Measurements from ENCODE around the gene NPBWR2. TPM values are rescaled to one million over a fixed set of nuclear protein-coding genes. Genes with fewer than 3 reads are reported as not detected.

The NPBWR2 gene
- polyA plus RNA-seq, 1 donor from 2014 or later = not detected

DNA sequence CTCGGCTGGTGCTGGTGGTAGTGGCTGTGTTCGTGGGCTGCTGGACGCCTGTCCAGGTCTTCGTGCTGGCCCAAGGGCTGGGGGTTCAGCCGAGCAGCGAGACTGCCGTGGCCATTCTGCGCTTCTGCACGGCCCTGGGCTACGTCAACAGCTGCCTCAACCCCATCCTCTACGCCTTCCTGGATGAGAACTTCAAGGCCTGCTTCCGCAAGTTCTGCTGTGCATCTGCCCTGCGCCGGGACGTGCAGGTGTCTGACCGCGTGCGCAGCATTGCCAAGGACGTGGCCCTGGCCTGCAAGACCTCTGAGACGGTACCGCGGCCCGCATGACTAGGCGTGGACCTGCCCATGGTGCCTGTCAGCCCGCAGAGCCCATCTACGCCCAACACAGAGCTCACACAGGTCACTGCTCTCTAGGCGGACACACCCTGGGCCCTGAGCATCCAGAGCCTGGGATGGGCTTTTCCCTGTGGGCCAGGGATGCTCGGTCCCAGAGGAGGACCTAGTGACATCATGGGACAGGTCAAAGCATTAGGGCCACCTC, 8.8 kb downstream of the NPBWR2 start:
- H2AFZ ChIP-seq (ENCODE audit: low read depth, low read length) = no peak overlapping the region
- no peaks in the 10 kb centered on the region for H3F3A ChIP-seq (ENCODE audit: insufficient read depth, low read length, poor library complexity, severe bottlenecking)
- no peak overlapping the region for H3K4me3 ChIP-seq (ENCODE audit: low read length)
- H3K36me3 ChIP-seq (ENCODE audit: insufficient read depth, low read length) = no peaks in the 10 kb centered on the region
- no peak overlapping the region for H3K4me2 ChIP-seq (ENCODE audit: low read length)
- H3K9me2 ChIP-seq (ENCODE audit: insufficient read depth, low read length) = no peaks in the 10 kb centered on the region
- H3K27me3 ChIP-seq (ENCODE audit: insufficient read depth, low read depth, low read length) = no peaks in the 10 kb centered on the region
- TF ChIP-seq, protein P1, sequence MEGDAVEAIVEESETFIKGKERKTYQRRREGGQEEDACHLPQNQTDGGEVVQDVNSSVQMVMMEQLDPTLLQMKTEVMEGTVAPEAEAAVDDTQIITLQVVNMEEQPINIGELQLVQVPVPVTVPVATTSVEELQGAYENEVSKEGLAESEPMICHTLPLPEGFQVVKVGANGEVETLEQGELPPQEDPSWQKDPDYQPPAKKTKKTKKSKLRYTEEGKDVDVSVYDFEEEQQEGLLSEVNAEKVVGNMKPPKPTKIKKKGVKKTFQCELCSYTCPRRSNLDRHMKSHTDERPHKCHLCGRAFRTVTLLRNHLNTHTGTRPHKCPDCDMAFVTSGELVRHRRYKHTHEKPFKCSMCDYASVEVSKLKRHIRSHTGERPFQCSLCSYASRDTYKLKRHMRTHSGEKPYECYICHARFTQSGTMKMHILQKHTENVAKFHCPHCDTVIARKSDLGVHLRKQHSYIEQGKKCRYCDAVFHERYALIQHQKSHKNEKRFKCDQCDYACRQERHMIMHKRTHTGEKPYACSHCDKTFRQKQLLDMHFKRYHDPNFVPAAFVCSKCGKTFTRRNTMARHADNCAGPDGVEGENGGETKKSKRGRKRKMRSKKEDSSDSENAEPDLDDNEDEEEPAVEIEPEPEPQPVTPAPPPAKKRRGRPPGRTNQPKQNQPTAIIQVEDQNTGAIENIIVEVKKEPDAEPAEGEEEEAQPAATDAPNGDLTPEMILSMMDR (IDR thresholded peaks at IDR 0.05; ENCODE audit: poor library complexity, severe bottlenecking) = no peak
- TF ChIP-seq EZH2 (IDR thresholded peaks at IDR 0.05; ENCODE audit: borderline replicate concordance, insufficient read depth, low read length, poor library complexity, severe bottlenecking) = no peak
- no peak for TF ChIP-seq SMC3 (conservative IDR thresholded peaks at IDR 0.05; ENCODE audit: poor library complexity)
- TF ChIP-seq EP300 (conservative IDR thresholded peaks at IDR 0.05; ENCODE audit: poor library complexity, severe bottlenecking) = no peak
- TF ChIP-seq, protein P2, sequence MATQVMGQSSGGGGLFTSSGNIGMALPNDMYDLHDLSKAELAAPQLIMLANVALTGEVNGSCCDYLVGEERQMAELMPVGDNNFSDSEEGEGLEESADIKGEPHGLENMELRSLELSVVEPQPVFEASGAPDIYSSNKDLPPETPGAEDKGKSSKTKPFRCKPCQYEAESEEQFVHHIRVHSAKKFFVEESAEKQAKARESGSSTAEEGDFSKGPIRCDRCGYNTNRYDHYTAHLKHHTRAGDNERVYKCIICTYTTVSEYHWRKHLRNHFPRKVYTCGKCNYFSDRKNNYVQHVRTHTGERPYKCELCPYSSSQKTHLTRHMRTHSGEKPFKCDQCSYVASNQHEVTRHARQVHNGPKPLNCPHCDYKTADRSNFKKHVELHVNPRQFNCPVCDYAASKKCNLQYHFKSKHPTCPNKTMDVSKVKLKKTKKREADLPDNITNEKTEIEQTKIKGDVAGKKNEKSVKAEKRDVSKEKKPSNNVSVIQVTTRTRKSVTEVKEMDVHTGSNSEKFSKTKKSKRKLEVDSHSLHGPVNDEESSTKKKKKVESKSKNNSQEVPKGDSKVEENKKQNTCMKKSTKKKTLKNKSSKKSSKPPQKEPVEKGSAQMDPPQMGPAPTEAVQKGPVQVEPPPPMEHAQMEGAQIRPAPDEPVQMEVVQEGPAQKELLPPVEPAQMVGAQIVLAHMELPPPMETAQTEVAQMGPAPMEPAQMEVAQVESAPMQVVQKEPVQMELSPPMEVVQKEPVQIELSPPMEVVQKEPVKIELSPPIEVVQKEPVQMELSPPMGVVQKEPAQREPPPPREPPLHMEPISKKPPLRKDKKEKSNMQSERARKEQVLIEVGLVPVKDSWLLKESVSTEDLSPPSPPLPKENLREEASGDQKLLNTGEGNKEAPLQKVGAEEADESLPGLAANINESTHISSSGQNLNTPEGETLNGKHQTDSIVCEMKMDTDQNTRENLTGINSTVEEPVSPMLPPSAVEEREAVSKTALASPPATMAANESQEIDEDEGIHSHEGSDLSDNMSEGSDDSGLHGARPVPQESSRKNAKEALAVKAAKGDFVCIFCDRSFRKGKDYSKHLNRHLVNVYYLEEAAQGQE (IDR thresholded peaks at IDR 0.05; ENCODE audit: borderline replicate concordance) = no peak
- no peak for TF ChIP-seq POLR2AphosphoS5 (IDR thresholded peaks at IDR 0.05)
- no peak for TF ChIP-seq TAF1 (IDR thresholded peaks at IDR 0.05; ENCODE audit: low read depth)
- no peak for TF ChIP-seq MXI1 (conservative IDR thresholded peaks at IDR 0.05; ENCODE audit: poor library complexity, severe bottlenecking)
- TF ChIP-seq RAD21 (conservative IDR thresholded peaks at IDR 0.05) = no peak
- H3K27ac ChIP-seq (ENCODE audit: low read length) = no peak overlapping the region
- H4K20me1 ChIP-seq (ENCODE audit: insufficient read depth) = no peaks in the 10 kb centered on the region
- H3K79me2 ChIP-seq (replicated peaks; ENCODE audit: insufficient read depth, low read length) = no peaks in the 10 kb centered on the region
- H3K9me3 ChIP-seq (ENCODE audit: low read length) = no peaks in the 10 kb centered on the region
- no peak overlapping the region for H3K9ac ChIP-seq (ENCODE audit: low read length)

GRCh38 chr20:64096535-64096934, 10.8 kb downstream of the NPBWR2 start:
- Histone ChIP-seq H3K27me3 (ENCODE audit: insufficient read depth, low read depth, low read length) (no peaks in the 10 kb centered on the region), H3K9ac (ENCODE audit: low read length) (no peak overlapping the region), H3K36me3 (ENCODE audit: insufficient read depth, low read length) (no peaks in the 10 kb centered on the region), H3F3A (ENCODE audit: insufficient read depth, low read length, poor library complexity, severe bottlenecking) (no peaks in the 10 kb centered on the region), H3K4me2 (ENCODE audit: low read length) (no peak overlapping the region), H2AFZ (ENCODE audit: low read depth, low read length) (no peak overlapping the region), H3K9me3 (ENCODE audit: low read length) (no peaks in the 10 kb centered on the region), H3K9me2 (ENCODE audit: insufficient read depth, low read length) (no peaks in the 10 kb centered on the region), H3K4me3 (ENCODE audit: low read length) (no peak overlapping the region), H3K79me2 (replicated peaks; ENCODE audit: insufficient read depth, low read length) (peaks cover 6% of the 10 kb centered on the region), H4K20me1 (ENCODE audit: insufficient read depth) (no peaks in the 10 kb centered on the region), H3K27ac (ENCODE audit: low read length) (no peak overlapping the region)
- TF ChIP-seq TAF1 (IDR thresholded peaks at IDR 0.05; ENCODE audit: low read depth) = no peak
- no peak for TF ChIP-seq MXI1 (conservative IDR thresholded peaks at IDR 0.05; ENCODE audit: poor library complexity, severe bottlenecking)
- no peak for TF ChIP-seq SMC3 (conservative IDR thresholded peaks at IDR 0.05; ENCODE audit: poor library complexity)
- TF ChIP-seq, protein P1 (IDR thresholded peaks at IDR 0.05; ENCODE audit: poor library complexity, severe bottlenecking) = no peak
- no peak for TF ChIP-seq EZH2 (IDR thresholded peaks at IDR 0.05; ENCODE audit: borderline replicate concordance, insufficient read depth, low read length, poor library complexity, severe bottlenecking)

Measured in neural cell (in vitro differentiated cells).